K562 (cell line): ENCODE measurements around the gene TULP3. TPM values are rescaled to one million over a fixed set of nuclear protein-coding genes. Genes with fewer than 3 reads are reported as not detected.

Experiments used
- BRCA1 ChIP-seq, 2 experiments: fragments of 450-650 bp in 1 of 2; sonication (generic) in 1 of 2; formaldehyde crosslinking in 1 of 2; IDR thresholded peaks; 2 replicates each; pipeline versions ENCODE4 v1.5.0 to v1.6.1; 2017 to 2020; ENCODE audit warnings: mild to moderate bottlenecking in 1 of 2, missing genetic modification reagents in 1 of 2
- GATAD2B ChIP-seq: fragments of 450-650 bp; IDR thresholded peaks from 2 replicates; pipeline ENCODE4 v1.6.1; 2017; ENCODE audit warnings: mild to moderate bottlenecking, borderline replicate concordance
- HSF4 ChIP-seq: fragments of 250-450 bp; sonication (Bioruptor Pico); IDR thresholded peaks from 2 replicates; pipeline ENCODE4 v2.1.2; 2022; ENCODE audit warnings: mild to moderate bottlenecking, moderate library complexity, borderline replicate concordance
- JUND ChIP-seq, 2 experiments: IDR thresholded peaks; 2 replicates in 1 of 2; 3 replicates in 1 of 2; pipeline ENCODE4 v1.6.1; 2011; ENCODE audit warnings: borderline replicate concordance in 2 of 2, low read depth in 2 of 2, low read length in 2 of 2, improper control_type of control experiment in 1 of 2, missing biosample characterization in 1 of 2, missing genetic modification characterization in 1 of 2, missing genetic modification reagents in 1 of 2
- KAT2B ChIP-seq: IDR thresholded peaks from one replicate; pipeline ENCODE4 v1.6.1; 2012; ENCODE audit warnings: low read depth, mild to moderate bottlenecking, control low read depth, inconsistent platforms, low read length, moderate library complexity
- KAT7 ChIP-seq: sonication (generic); formaldehyde crosslinking; IDR thresholded peaks from 2 replicates; pipeline ENCODE4 v1.8.0; 2022; ENCODE audit warnings: missing genetic modification reagents, mild to moderate bottlenecking, borderline replicate concordance
- KLF6 ChIP-seq: fragments of 250-450 bp; sonication (Bioruptor Pico); IDR thresholded peaks from 2 replicates; pipeline ENCODE4 v1.4.0; 2020; ENCODE audit warnings: mild to moderate bottlenecking, moderate library complexity, borderline replicate concordance
- MCM5 ChIP-seq: fragments of 450-650 bp; IDR thresholded peaks from 2 replicates; pipeline ENCODE4 v1.6.1; 2016; ENCODE audit warnings: low read depth
- MYNN ChIP-seq, 2 experiments: sonication (generic); formaldehyde crosslinking in 1 of 2; IDR thresholded peaks; 2 replicates each; pipeline versions ENCODE4 v1.5.0 to v1.6.1; 2016 to 2020; ENCODE audit warnings: antibody characterized with exemption in 1 of 2, missing genetic modification reagents in 1 of 2
- NONO ChIP-seq, 2 experiments: fragments of 200-400 bp in 1 of 2; fragments of 450-650 bp in 1 of 2; formaldehyde crosslinking in 1 of 2; IDR thresholded peaks; 2 replicates each; pipeline ENCODE4 v1.6.1; 2017; ENCODE audit warnings: low read depth in 2 of 2, mild to moderate bottlenecking in 2 of 2, moderate library complexity in 2 of 2, low read length in 1 of 2
- PHB ChIP-seq: fragments of 250-450 bp; sonication (Bioruptor Pico); IDR thresholded peaks from 2 replicates; pipeline ENCODE4 v1.5.0; 2021
- PHF20 ChIP-seq: fragments of 450-650 bp; IDR thresholded peaks from 2 replicates; pipeline ENCODE4 v1.6.1; 2018; ENCODE audit not compliant: partially characterized antibody
- PHF8 ChIP-seq: fragments of 200-600 bp; sonication (generic); IDR thresholded peaks from 2 replicates; pipeline ENCODE4 v1.6.1; 2012; ENCODE audit warnings: mixed run types, mild to moderate bottlenecking, inconsistent platforms, low read length, moderate library complexity, borderline replicate concordance
- POLR3G ChIP-seq: IDR thresholded peaks from 2 replicates; pipeline ENCODE4 v1.6.1; 2011; ENCODE audit not compliant: insufficient read length, insufficient replicate concordance; ENCODE audit errors: extremely low read depth
- RBFOX2 ChIP-seq: fragments of 200-400 bp; formaldehyde crosslinking; IDR thresholded peaks from 2 replicates; pipeline ENCODE4 v1.6.1; 2017; ENCODE audit warnings: low read depth, mild to moderate bottlenecking, low read length, moderate library complexity
- SMARCB1 ChIP-seq: IDR thresholded peaks from 2 replicates; pipeline ENCODE4 v1.6.1; 2011; ENCODE audit warnings: improper control_type of control experiment, low read depth; ENCODE audit not compliant: insufficient read length
- SRSF7 ChIP-seq: fragments of 200-400 bp; formaldehyde crosslinking; optimal IDR thresholded peaks from 2 replicates; pipeline ENCODE3; 2017; ENCODE audit warnings: mild to moderate bottlenecking, low read depth, low read length
- SUPT5H ChIP-seq: fragments of 450-650 bp; IDR thresholded peaks from 2 replicates; pipeline ENCODE4 v1.6.1; 2016
- ZEB2 ChIP-seq: fragments of 450-650 bp; IDR thresholded peaks from 2 replicates; pipeline ENCODE4 v1.6.1; 2016
- ZNF124 ChIP-seq: sonication (generic); formaldehyde crosslinking; IDR thresholded peaks from 2 replicates; pipeline ENCODE4 v1.8.1; 2022; ENCODE audit warnings: missing genetic modification reagents
- ZNF165 ChIP-seq: fragments of 250-450 bp; sonication (Bioruptor Pico); IDR thresholded peaks from 2 replicates; pipeline ENCODE4 v1.4.0; 2020; ENCODE audit warnings: borderline replicate concordance
- ZNF324 ChIP-seq: fragments of 250-450 bp; sonication (Bioruptor Pico); IDR thresholded peaks from 2 replicates; pipeline ENCODE4 v1.4.0; 2020; ENCODE audit warnings: mild to moderate bottlenecking
- ZNF778 ChIP-seq: fragments of 450-650 bp; formaldehyde crosslinking; IDR thresholded peaks from 2 replicates; pipeline ENCODE4 v1.4.0; 2020; ENCODE audit warnings: mild to moderate bottlenecking, moderate library complexity
- polyA plus RNA-seq, 8 experiments: library from polyadenylated mRNA; depleted of rRNA in 4 of 8; stranded (reverse) in 5 of 8; unstranded in 3 of 8; fragments of >200 nt; fragmentation: Nextera tagmentation in 2 of 8; fragmentation: Illumina TruSeq in 1 of 8; extraction: Ambion mirVana in 2 of 8; extraction: Trizol in 1 of 8; gene quantifications; 2 replicates each; pipeline versions ENCODE4 v1.2.1 to v1.2.3, GENCODE V29; 2011 to 2014; ENCODE audit warnings: inconsistent platforms in 1 of 8, missing spikeins in 1 of 8
- total RNA-seq, 7 experiments: library from RNA; depleted of rRNA in 6 of 7; stranded (reverse); fragments of >200 nt in 6 of 7; fragmentation: Illumina TruSeq in 2 of 7; extraction: Trizol in 2 of 7; gene quantifications; 2 replicates each; pipeline versions ENCODE4 v1.2.1 to v1.2.3, GENCODE V29; 2011 to 2021; ENCODE audit warnings: low replicate concordance in 1 of 7
- TF ChIP-seq, protein P1 (sequence below): sonication (generic); formaldehyde crosslinking; IDR thresholded peaks from 2 replicates; pipeline ENCODE4 v1.9.0; 2022; ENCODE audit warnings: mild to moderate bottlenecking, missing genetic modification reagents
- TF ChIP-seq, protein P2 (sequence below): sonication (generic); formaldehyde crosslinking; IDR thresholded peaks from 2 replicates; pipeline ENCODE4 v1.8.0; 2023; ENCODE audit warnings: mild to moderate bottlenecking, missing genetic modification reagents

TULP3 gene
- total and polyA plus RNA-seq, 9 of the 15 experiments (the other 6 are each of a cell fraction or from before 2014, with no cell fraction given) = 3.6 to 13.3 (median 7.3) TPM

DNA sequence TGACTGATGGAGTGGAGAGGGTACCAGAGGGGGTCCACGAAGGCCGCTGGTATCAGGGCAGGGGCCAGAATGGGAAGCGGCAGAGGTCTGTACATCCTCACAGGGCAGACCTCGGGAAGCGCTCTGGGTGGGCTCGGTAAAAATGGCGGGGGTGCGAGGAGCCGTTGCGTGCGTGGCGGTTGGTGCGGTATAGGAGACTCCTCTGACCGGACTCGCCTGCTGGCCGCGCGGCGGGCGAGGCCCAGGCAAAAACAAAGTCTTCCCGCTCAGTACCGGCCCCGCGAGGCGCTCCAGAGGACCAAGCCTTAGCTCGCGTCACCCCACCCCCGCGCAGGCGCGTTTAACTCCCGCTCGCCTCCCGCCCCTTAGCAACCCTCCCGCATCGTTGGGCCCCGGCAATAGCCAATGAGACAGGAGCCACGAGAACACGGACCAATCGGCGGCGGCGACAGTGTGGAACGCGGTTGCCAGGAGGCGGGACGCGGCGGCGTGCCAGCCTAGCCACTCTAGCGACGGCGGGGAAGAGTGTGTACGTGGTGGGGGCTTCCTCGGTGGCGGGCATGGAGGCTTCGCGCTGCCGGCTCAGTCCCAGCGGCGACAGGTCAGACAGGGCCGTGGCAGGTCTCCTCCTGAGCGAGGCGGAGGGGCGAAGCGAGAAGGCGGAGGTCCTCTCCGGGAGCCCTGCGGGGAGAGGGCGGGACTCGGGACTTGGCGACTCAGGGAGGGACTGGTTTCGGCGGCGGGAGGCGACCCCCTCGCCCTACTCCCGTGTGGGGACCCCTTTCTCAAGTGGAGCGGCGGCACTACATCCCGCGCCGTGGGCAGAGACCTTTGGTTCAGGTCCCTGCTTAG, at the start of gene TULP3 (continued):
- TF ChIP-seq, protein P1, sequence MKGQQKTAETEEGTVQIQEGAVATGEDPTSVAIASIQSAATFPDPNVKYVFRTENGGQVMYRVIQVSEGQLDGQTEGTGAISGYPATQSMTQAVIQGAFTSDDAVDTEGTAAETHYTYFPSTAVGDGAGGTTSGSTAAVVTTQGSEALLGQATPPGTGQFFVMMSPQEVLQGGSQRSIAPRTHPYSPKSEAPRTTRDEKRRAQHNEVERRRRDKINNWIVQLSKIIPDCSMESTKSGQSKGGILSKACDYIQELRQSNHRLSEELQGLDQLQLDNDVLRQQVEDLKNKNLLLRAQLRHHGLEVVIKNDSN = no peak
- TF ChIP-seq SMARCB1 (no peak), MCM5 (no peak), PHF8 (peak; percentile 79; the same call in 1 of the 2 replicates), KAT2B (no peak), RBFOX2 (peak; percentile 81), GATAD2B (no peak), PHF20 (peak; percentile 33), KAT7 (CRISPR knock-in tag) (peak; percentile 49; the same call in 1 of the 2 replicates), HSF4 (CRISPR knock-in tag) (no peak), NONO (IDR thresholded peaks at IDR 0.05; ENCODE audit: low read depth in 2 of 2, low read length in 1 of 2) (no peak), JUND (IDR thresholded peaks at IDR 0.05; ENCODE audit: borderline replicate concordance, low read depth, low read length) (no peak), JUND (tag; IDR thresholded peaks at IDR 0.05; ENCODE audit: borderline replicate concordance, low read depth, low read length) (no peak), KLF6 (CRISPR knock-in tag) (no peak), SUPT5H (peak; percentile 59), ZNF124 (CRISPR knock-in tag) (no peak), ZNF165 (CRISPR knock-in tag) (no peak), BRCA1 (IDR thresholded peaks at IDR 0.05) (no peak), BRCA1 (CRISPR knock-in tag; IDR thresholded peaks at IDR 0.05) (no peak), PHB (CRISPR knock-in tag) (0 out of 2 replicates have a peak, but pooled peaks have one; percentile 38), ZEB2 (no peak), ZNF778 (no peak), ZNF324 (CRISPR knock-in tag) (no peak), SRSF7 (no peak), POLR3G (no peak), MYNN (IDR thresholded peaks at IDR 0.05) (no peak; the same call in 1 of the 2 replicates), MYNN (CRISPR knock-in tag; IDR thresholded peaks at IDR 0.05) (no peak)
- TF ChIP-seq, protein P2, sequence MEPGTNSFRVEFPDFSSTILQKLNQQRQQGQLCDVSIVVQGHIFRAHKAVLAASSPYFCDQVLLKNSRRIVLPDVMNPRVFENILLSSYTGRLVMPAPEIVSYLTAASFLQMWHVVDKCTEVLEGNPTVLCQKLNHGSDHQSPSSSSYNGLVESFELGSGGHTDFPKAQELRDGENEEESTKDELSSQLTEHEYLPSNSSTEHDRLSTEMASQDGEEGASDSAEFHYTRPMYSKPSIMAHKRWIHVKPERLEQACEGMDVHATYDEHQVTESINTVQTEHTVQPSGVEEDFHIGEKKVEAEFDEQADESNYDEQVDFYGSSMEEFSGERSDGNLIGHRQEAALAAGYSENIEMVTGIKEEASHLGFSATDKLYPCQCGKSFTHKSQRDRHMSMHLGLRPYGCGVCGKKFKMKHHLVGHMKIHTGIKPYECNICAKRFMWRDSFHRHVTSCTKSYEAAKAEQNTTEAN = no peak
